A549 (cell line): ENCODE measurements around the gene MYO3A. TPM values are rescaled to one million over a fixed set of nuclear protein-coding genes. Genes with fewer than 3 reads are reported as not detected.

Experiments
- ATAC-seq, 2 experiments: fragments of 200-7000 bp in 1 of 2; fragments of >200 bp in 1 of 2; cut with Nextera tagmentation in 1 of 2; cut with Tn5 transposase in 1 of 2; 3 replicates each; pipeline versions ENCODE4 v1.8.0 to v1.9.1; 2018 to 2020; ENCODE audit warnings: mild to moderate bottlenecking in 1 of 2, moderate library complexity in 1 of 2
- CTCF ChIA-PET: fragments of 300-600 bp; sonication (Branson Sonifier 250); formaldehyde crosslinking; extraction: SDS; loops from one replicate; lab custom pipeline; 2021; ENCODE audit warnings: antibody characterized with exemption, inconsistent platforms; lab: Yijun Ruan, JAX
- POLR2A ChIA-PET: fragments of 350-600 bp; formaldehyde crosslinking; extraction: SDS; loops from one replicate; lab custom pipeline; 2021; ENCODE audit warnings: antibody characterized with exemption, inconsistent platforms; lab: Yijun Ruan, JAX
- DNase-seq, 2 experiments: peaks; one replicate each; pipeline versions ENCODE4 v3.0.0 to v3.0.0-alpha.2; 2011 to 2016; ENCODE audit warnings: low read depth in 1 of 2, low spot score in 1 of 2
- FAIRE-seq: peaks from 2 replicates; lab custom pipeline; 2011; peaks lifted over from hg19 to GRCh38; lab: Jason Lieb, UNC
- H3K27ac ChIP-seq, 2 experiments: fragments of >200 bp; sonication (Bioruptor Twin); formaldehyde crosslinking; 3 replicates each; pipeline ENCODE4 v1.5.1; 2016 to 2017
- H3K4me1 ChIP-seq: fragments of >200 bp; sonication (Bioruptor Twin); formaldehyde crosslinking; 3 replicates; pipeline ENCODE4 v1.6.1; 2016
- H3K4me2 ChIP-seq: fragments of >200 bp; sonication (Bioruptor Twin); formaldehyde crosslinking; 3 replicates; pipeline ENCODE4 v1.6.1; 2016
- H3K4me3 ChIP-seq: fragments of >200 bp; sonication (Bioruptor Twin); formaldehyde crosslinking; 3 replicates; pipeline ENCODE4 v1.5.1; 2016
- H3K9me3 ChIP-seq: fragments of >200 bp; sonication (Bioruptor Twin); formaldehyde crosslinking; 3 replicates; pipeline ENCODE4 v1.6.1; 2016
- CBX2 ChIP-seq: fragments of 200-600 bp; sonication (generic); IDR thresholded peaks from 2 replicates; pipeline ENCODE4 v1.6.1; 2016; ENCODE audit warnings: low read depth, mild to moderate bottlenecking, borderline replicate concordance
- CBX8 ChIP-seq: fragments of 200-600 bp; sonication (generic); IDR thresholded peaks from 2 replicates; pipeline ENCODE4 v1.6.1; 2016
- CEBPB ChIP-seq, 2 experiments: fragments of >200 bp in 1 of 2; sonication (Bioruptor Twin) in 1 of 2; formaldehyde crosslinking in 1 of 2; IDR thresholded peaks; 2 replicates each; pipeline ENCODE4 v1.6.1; 2012 to 2016
- EHF ChIP-seq: fragments of 250-450 bp; sonication (Bioruptor Pico); IDR thresholded peaks from 2 replicates; pipeline ENCODE4 v1.5.0; 2020; ENCODE audit warnings: mild to moderate bottlenecking
- EHMT2 ChIP-seq: fragments of 200-600 bp; sonication (generic); IDR thresholded peaks from 2 replicates; pipeline ENCODE4 v1.6.1; 2016; ENCODE audit warnings: antibody characterized with exemption, low read depth, mild to moderate bottlenecking, moderate library complexity
- EP300 ChIP-seq, 2 experiments: fragments of >200 bp; sonication (Bioruptor Twin); formaldehyde crosslinking; IDR thresholded peaks; 2 replicates in 1 of 2; 3 replicates in 1 of 2; pipeline ENCODE4 v1.6.1; 2016 to 2017
- HDAC2 ChIP-seq: fragments of 200-600 bp; sonication (generic); IDR thresholded peaks from 2 replicates; pipeline ENCODE4 v1.6.1; 2016
- HOXA7 ChIP-seq: fragments of 250-450 bp; sonication (Bioruptor Pico); IDR thresholded peaks from 2 replicates; pipeline ENCODE4 v1.5.0; 2020; ENCODE audit warnings: mild to moderate bottlenecking, moderate library complexity
- HOXB13 ChIP-seq: fragments of 250-450 bp; sonication (Bioruptor Pico); IDR thresholded peaks from 2 replicates; pipeline ENCODE4 v1.5.0; 2020; ENCODE audit warnings: low read depth, mild to moderate bottlenecking, moderate library complexity
- JUNB ChIP-seq: fragments of >200 bp; sonication (Bioruptor Twin); formaldehyde crosslinking; IDR thresholded peaks from 2 replicates; pipeline ENCODE4 v1.6.1; 2016
- KDM5A ChIP-seq: fragments of 200-600 bp; sonication (generic); IDR thresholded peaks from 2 replicates; pipeline ENCODE4 v1.6.1; 2016; ENCODE audit warnings: antibody characterized with exemption, mild to moderate bottlenecking
- MAZ ChIP-seq: fragments of 150-350 bp; IDR thresholded peaks from 2 replicates; pipeline ENCODE4 v1.6.1; 2014; ENCODE audit warnings: antibody characterized with exemption, low read depth, low read length, borderline replicate concordance
- PHF8 ChIP-seq: fragments of 200-600 bp; sonication (generic); IDR thresholded peaks from 2 replicates; pipeline ENCODE4 v1.6.1; 2016; ENCODE audit warnings: low read depth, mild to moderate bottlenecking, antibody characterized with exemption, moderate library complexity, borderline replicate concordance
- POLR2AphosphoS2 ChIP-seq: conservative IDR thresholded peaks from 2 replicates; pipeline ENCODE4 v1.6.1; 2012; ENCODE audit warnings: low read length, improper control_type of control experiment, inconsistent platforms
- RARB ChIP-seq: fragments of 250-450 bp; sonication (Bioruptor Pico); IDR thresholded peaks from 2 replicates; pipeline ENCODE4 v1.8.0; 2021; ENCODE audit warnings: mild to moderate bottlenecking, moderate library complexity
- RCOR1 ChIP-seq: fragments of 150-350 bp; IDR thresholded peaks from 2 replicates; pipeline ENCODE4 v1.6.1; 2014; ENCODE audit warnings: antibody characterized with exemption, low read length, low read depth
- RNF2 ChIP-seq: fragments of 200-600 bp; sonication (generic); IDR thresholded peaks from 2 replicates; pipeline ENCODE4 v1.6.1; 2016; ENCODE audit warnings: low read depth, mild to moderate bottlenecking, antibody characterized with exemption, moderate library complexity, borderline replicate concordance
- TP53 ChIP-seq: fragments of 250-450 bp; sonication (Bioruptor Pico); IDR thresholded peaks from 2 replicates; pipeline ENCODE4 v1.5.0; 2021; ENCODE audit warnings: mild to moderate bottlenecking, moderate library complexity
- ZC3H11A ChIP-seq: fragments of 450-650 bp; IDR thresholded peaks from 2 replicates; pipeline ENCODE4 v1.6.1; 2014; ENCODE audit warnings: antibody characterized with exemption, mild to moderate bottlenecking
- ZNF302 ChIP-seq: fragments of 250-450 bp; sonication (Bioruptor Pico); IDR thresholded peaks from 2 replicates; pipeline ENCODE4 v1.9.0; 2021; ENCODE audit warnings: inconsistent platforms, mild to moderate bottlenecking, moderate library complexity
- ZSCAN20 ChIP-seq: fragments of 250-450 bp; sonication (Bioruptor Pico); IDR thresholded peaks from 2 replicates; pipeline ENCODE4 v1.8.0; 2022; ENCODE audit warnings: mild to moderate bottlenecking, moderate library complexity
- WGBS: methylation state at CpG from one replicate; pipeline ENCODE4 v1.1.6; 2017; ENCODE audit errors: missing lambda C conversion rate; 5-methylcytosine and 5-hydroxymethylcytosine counted together
- polyA plus RNA-seq, 4 experiments: library from polyadenylated mRNA; depleted of rRNA in 3 of 4; stranded (reverse); fragments of >200 nt; fragmentation: RNase III in 1 of 4; extraction: RNeasy Plus Mini Kit Qiagen cat#74134 plus additional on column Dnase treatment in 1 of 4; gene quantifications; 2 replicates in 3 of 4; 3 replicates in 1 of 4; pipeline ENCODE4 v1.2.3, GENCODE V29; 2011 to 2017
- TF ChIP-seq, protein P1 (sequence below): fragments of 450-650 bp; IDR thresholded peaks from 2 replicates; pipeline ENCODE4 v1.6.1; 2014; ENCODE audit warnings: antibody characterized with exemption
- TF ChIP-seq, protein P2 (sequence below): fragments of 200-600 bp; sonication (generic); IDR thresholded peaks from 2 replicates; pipeline ENCODE4 v1.6.1; 2016; ENCODE audit warnings: antibody characterized with exemption, mild to moderate bottlenecking, moderate library complexity
- TF ChIP-seq, protein P3 (sequence below): fragments of >200 bp; sonication (Bioruptor Twin); formaldehyde crosslinking; IDR thresholded peaks from 3 replicates; pipeline ENCODE4 v1.5.1; 2016
- TF ChIP-seq, protein P4 (sequence below): fragments of 250-450 bp; sonication (Bioruptor Pico); IDR thresholded peaks from 2 replicates; pipeline ENCODE4 v1.5.0; 2020; ENCODE audit warnings: low read depth, mild to moderate bottlenecking, moderate library complexity
- TF ChIP-seq, protein P5 (sequence below): fragments of >200 bp; sonication (Bioruptor Twin); formaldehyde crosslinking; IDR thresholded peaks from 2 replicates; pipeline ENCODE4 v1.6.1; 2016
- TF ChIP-seq, protein P6 (sequence below): IDR thresholded peaks from 2 replicates; pipeline ENCODE4 v1.6.1; 2012

The MYO3A gene
- polyA plus RNA-seq, 2 of the 4 experiments (the other 2 are of a cell fraction): not detected

DNA sequence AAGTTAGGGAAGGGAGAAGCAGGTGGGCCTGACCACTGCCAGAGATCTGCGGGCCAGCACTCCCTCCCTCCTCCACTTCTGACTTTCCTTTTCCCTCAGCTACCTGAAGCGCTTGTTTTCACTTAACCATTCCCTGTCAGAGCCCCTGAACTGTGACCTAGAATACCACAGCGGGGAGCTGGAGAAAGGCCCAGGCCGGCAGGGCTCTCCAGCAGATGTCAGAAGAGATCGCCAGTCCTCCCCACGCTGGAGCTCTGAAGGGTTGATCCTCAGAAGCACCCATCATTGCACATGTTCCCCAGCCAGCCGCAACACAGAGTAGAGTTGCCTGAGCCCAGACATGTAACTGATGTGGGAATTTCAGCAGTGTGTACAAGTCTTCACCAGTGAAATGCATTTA, 238.1 kb downstream of the MYO3A start:
- WGBS: 36% methylated on average over 5 of the region's 7 CpGs
- ATAC-seq (no peak), DNase-seq (no peak), FAIRE-seq (no peak)
- ChIA-PET CTCF (interaction anchor here (0.7 kb wide), 1 partner anchor 33 kb away, joined by 3 read pairs; no protein-coding TSS in a partner anchor), POLR2A (no interaction called here)
- no peak overlapping the region for H3K4me2 ChIP-seq
- TF ChIP-seq CBX8 (no peak), TP53 (CRISPR knock-in tag) (no peak), JUNB (no peak), EHMT2 (no peak), RARB (no peak), HOXA7 (CRISPR knock-in tag) (no peak), KDM5A (no peak), ZC3H11A (no peak)
- TF ChIP-seq, protein P1, sequence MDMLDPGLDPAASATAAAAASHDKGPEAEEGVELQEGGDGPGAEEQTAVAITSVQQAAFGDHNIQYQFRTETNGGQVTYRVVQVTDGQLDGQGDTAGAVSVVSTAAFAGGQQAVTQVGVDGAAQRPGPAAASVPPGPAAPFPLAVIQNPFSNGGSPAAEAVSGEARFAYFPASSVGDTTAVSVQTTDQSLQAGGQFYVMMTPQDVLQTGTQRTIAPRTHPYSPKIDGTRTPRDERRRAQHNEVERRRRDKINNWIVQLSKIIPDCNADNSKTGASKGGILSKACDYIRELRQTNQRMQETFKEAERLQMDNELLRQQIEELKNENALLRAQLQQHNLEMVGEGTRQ: no peak
- TF ChIP-seq, protein P2, sequence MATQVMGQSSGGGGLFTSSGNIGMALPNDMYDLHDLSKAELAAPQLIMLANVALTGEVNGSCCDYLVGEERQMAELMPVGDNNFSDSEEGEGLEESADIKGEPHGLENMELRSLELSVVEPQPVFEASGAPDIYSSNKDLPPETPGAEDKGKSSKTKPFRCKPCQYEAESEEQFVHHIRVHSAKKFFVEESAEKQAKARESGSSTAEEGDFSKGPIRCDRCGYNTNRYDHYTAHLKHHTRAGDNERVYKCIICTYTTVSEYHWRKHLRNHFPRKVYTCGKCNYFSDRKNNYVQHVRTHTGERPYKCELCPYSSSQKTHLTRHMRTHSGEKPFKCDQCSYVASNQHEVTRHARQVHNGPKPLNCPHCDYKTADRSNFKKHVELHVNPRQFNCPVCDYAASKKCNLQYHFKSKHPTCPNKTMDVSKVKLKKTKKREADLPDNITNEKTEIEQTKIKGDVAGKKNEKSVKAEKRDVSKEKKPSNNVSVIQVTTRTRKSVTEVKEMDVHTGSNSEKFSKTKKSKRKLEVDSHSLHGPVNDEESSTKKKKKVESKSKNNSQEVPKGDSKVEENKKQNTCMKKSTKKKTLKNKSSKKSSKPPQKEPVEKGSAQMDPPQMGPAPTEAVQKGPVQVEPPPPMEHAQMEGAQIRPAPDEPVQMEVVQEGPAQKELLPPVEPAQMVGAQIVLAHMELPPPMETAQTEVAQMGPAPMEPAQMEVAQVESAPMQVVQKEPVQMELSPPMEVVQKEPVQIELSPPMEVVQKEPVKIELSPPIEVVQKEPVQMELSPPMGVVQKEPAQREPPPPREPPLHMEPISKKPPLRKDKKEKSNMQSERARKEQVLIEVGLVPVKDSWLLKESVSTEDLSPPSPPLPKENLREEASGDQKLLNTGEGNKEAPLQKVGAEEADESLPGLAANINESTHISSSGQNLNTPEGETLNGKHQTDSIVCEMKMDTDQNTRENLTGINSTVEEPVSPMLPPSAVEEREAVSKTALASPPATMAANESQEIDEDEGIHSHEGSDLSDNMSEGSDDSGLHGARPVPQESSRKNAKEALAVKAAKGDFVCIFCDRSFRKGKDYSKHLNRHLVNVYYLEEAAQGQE: no peak
- TF ChIP-seq, protein P3, sequence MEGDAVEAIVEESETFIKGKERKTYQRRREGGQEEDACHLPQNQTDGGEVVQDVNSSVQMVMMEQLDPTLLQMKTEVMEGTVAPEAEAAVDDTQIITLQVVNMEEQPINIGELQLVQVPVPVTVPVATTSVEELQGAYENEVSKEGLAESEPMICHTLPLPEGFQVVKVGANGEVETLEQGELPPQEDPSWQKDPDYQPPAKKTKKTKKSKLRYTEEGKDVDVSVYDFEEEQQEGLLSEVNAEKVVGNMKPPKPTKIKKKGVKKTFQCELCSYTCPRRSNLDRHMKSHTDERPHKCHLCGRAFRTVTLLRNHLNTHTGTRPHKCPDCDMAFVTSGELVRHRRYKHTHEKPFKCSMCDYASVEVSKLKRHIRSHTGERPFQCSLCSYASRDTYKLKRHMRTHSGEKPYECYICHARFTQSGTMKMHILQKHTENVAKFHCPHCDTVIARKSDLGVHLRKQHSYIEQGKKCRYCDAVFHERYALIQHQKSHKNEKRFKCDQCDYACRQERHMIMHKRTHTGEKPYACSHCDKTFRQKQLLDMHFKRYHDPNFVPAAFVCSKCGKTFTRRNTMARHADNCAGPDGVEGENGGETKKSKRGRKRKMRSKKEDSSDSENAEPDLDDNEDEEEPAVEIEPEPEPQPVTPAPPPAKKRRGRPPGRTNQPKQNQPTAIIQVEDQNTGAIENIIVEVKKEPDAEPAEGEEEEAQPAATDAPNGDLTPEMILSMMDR: no peak
- TF ChIP-seq, protein P4, sequence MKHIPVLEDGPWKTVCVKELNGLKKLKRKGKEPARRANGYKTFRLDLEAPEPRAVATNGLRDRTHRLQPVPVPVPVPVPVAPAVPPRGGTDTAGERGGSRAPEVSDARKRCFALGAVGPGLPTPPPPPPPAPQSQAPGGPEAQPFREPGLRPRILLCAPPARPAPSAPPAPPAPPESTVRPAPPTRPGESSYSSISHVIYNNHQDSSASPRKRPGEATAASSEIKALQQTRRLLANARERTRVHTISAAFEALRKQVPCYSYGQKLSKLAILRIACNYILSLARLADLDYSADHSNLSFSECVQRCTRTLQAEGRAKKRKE (CRISPR knock-in tag): no peak
- H3K27ac ChIP-seq: no peak overlapping the region
- H3K4me1 ChIP-seq: no peaks in the 10 kb centered on the region
- no peaks in the 10 kb centered on the region for H3K9me3 ChIP-seq
- no peak overlapping the region for H3K4me3 ChIP-seq

DNA sequence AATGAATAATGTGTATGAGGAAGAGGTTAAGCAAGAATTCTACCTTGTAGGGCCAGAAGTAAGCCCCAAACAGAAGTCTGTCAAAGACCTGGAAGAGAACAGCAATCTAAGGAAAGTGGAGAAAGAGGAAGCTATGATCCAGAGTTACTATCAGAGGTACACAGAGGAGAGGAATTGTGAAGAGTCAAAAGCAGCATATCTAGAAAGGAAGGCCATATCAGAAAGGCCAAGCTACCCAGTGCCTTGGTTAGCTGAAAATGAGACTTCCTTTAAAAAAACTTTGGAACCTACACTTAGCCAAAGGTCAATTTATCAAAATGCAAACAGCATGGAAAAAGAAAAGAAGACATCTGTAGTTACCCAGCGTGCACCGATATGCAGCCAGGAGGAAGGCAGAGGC, 239.8 kb downstream of the MYO3A start:
- TF ChIP-seq ZNF302 (CRISPR knock-in tag): no peak
- TF ChIP-seq, protein P5, sequence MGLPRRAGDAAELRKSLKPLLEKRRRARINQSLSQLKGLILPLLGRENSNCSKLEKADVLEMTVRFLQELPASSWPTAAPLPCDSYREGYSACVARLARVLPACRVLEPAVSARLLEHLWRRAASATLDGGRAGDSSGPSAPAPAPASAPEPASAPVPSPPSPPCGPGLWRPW: no peak
- no peak for TF ChIP-seq ZSCAN20
- TF ChIP-seq, protein P2: no peak
- TF ChIP-seq CBX8: no peak
- TF ChIP-seq HDAC2: no peak
- no peak for TF ChIP-seq RCOR1
- TF ChIP-seq EP300 (IDR thresholded peaks at IDR 0.05): no peak
- no peak for TF ChIP-seq POLR2AphosphoS2
- TF ChIP-seq PHF8: no peak
- no peak for TF ChIP-seq MAZ
- TF ChIP-seq CBX2: no peak
- no peak for TF ChIP-seq HOXB13 (CRISPR knock-in tag)
- TF ChIP-seq EHF (CRISPR knock-in tag): no peak
- TF ChIP-seq, protein P6, sequence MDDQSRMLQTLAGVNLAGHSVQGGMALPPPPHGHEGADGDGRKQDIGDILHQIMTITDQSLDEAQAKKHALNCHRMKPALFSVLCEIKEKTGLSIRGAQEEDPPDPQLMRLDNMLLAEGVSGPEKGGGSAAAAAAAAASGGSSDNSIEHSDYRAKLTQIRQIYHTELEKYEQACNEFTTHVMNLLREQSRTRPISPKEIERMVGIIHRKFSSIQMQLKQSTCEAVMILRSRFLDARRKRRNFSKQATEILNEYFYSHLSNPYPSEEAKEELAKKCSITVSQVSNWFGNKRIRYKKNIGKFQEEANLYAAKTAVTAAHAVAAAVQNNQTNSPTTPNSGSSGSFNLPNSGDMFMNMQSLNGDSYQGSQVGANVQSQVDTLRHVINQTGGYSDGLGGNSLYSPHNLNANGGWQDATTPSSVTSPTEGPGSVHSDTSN: no peak
- TF ChIP-seq RNF2: no peak
- TF ChIP-seq CEBPB (IDR thresholded peaks at IDR 0.05): no peak
- TF ChIP-seq, all 56 proteins: peak for 0
- H3K4me1 ChIP-seq: no peaks in the 10 kb centered on the region
- no peak overlapping the region for H3K27ac ChIP-seq
- ChIA-PET CTCF (no interaction called here), POLR2A (no interaction called here)
- DNase-seq (no peak), ATAC-seq (no peak), FAIRE-seq (no peak)
- H3K4me2 ChIP-seq: no peak overlapping the region
- WGBS: 23% methylated on average over 2 of the region's 2 CpGs
- no peaks in the 10 kb centered on the region for H3K9me3 ChIP-seq
- no peak overlapping the region for H3K4me3 ChIP-seq
